B cell (primary cell): ENCODE results near the gene USP2. TPM values are rescaled to one million over a fixed set of nuclear protein-coding genes. Genes with fewer than 3 reads are reported as not detected.

Experiments used
- ATAC-seq: fragments of 200-7000 bp; cut with Tn5 transposase; one replicate; pipeline ENCODE4 v1.10.0; 2021; ENCODE audit warnings: low read depth, mild to moderate bottlenecking, moderate number of reproducible peaks, moderate library complexity
- CTCF ChIA-PET: fragments of 350-600 bp; sonication (Branson Sonifier 250); formaldehyde crosslinking; loops from one replicate; lab custom pipeline; 2021; ENCODE audit warnings: antibody characterized with exemption, inconsistent platforms; lab: Charles Lee
- POLR2A ChIA-PET: fragments of 350-600 bp; sonication (Branson Sonifier 250); formaldehyde crosslinking; loops from one replicate; lab custom pipeline; 2021; ENCODE audit warnings: antibody characterized with exemption; lab: Charles Lee
- DNase-seq: peaks from one replicate; pipeline ENCODE4 v3.0.0; 2013
- H2AFZ ChIP-seq: 2 replicates; pipeline ENCODE4 v1.6.1; 2012; ENCODE audit warnings: mild to moderate bottlenecking, low read depth, low read length; ENCODE audit not compliant: insufficient read depth, poor library complexity, severe bottlenecking
- H3K27ac ChIP-seq, 2 donors: 1 replicate in 1 of 2; 2 replicates in 1 of 2; pipeline ENCODE4 v1.5.1; 2012 to 2013; ENCODE audit warnings: low read length in 2 of 2, mild to moderate bottlenecking in 2 of 2, moderate library complexity in 1 of 2
- H3K27me3 ChIP-seq, 4 experiments: fragments of 200-600 bp in 1 of 4; sonication (generic) in 1 of 4; replicated peaks in 1 of 4; 1 replicate in 2 of 4; 2 replicates in 2 of 4; pipeline versions ENCODE4 v1.6.1 to v1.7.0; 2013 to 2016; ENCODE audit warnings: low read length in 3 of 4, mild to moderate bottlenecking in 2 of 4, mixed read lengths in 1 of 4, moderate library complexity in 1 of 4; ENCODE audit not compliant: insufficient read depth in 4 of 4, control insufficient read depth in 3 of 4; ENCODE audit errors: control extremely low read depth in 1 of 4
- H3K36me3 ChIP-seq, 2 experiments: replicated peaks in 1 of 2; 1 replicate in 1 of 2; 2 replicates in 1 of 2; pipeline versions ENCODE4 v1.6.1 to v1.7.1; 2013; ENCODE audit warnings: low read length in 1 of 2; ENCODE audit not compliant: insufficient read depth in 2 of 2, control insufficient read depth in 1 of 2; ENCODE audit errors: control extremely low read depth in 1 of 2, extremely low read depth in 1 of 2
- H3K4me1 ChIP-seq, 2 donors: fragments of 200-600 bp in 1 of 2; sonication (generic) in 1 of 2; 1 replicate in 1 of 2; 2 replicates in 1 of 2; pipeline versions ENCODE4 v1.5.1 to v1.6.1; 2013 to 2017; ENCODE audit warnings: low read length in 2 of 2; ENCODE audit not compliant: control insufficient read depth in 2 of 2, insufficient read depth in 2 of 2
- H3K4me2 ChIP-seq: replicated peaks from 2 replicates; pipeline ENCODE3; 2012; ENCODE audit warnings: mild to moderate bottlenecking, low read depth, low read length; ENCODE audit not compliant: poor library complexity, severe bottlenecking
- H3K4me3 ChIP-seq, 5 experiments: fragments of 200-600 bp in 1 of 5; sonication (generic) in 1 of 5; 1 replicate in 3 of 5; 2 replicates in 2 of 5; pipeline versions ENCODE4 v1.5.1 to v1.7.0; 2011 to 2016; ENCODE audit warnings: low read length in 4 of 5, mild to moderate bottlenecking in 4 of 5, low read depth in 2 of 5, control low read depth in 1 of 5, moderate library complexity in 1 of 5; ENCODE audit not compliant: insufficient read depth in 1 of 5; ENCODE audit errors: control extremely low read depth in 1 of 5, extremely low read depth in 1 of 5
- H3K79me2 ChIP-seq: fragments of 200-600 bp; sonication (generic); one replicate; pipeline ENCODE4 v1.6.0; 2016; ENCODE audit warnings: low read length; ENCODE audit not compliant: control insufficient read depth, insufficient read depth
- H3K9ac ChIP-seq: fragments of 200-600 bp; sonication (generic); 2 replicates; pipeline ENCODE4 v1.6.1; 2017; ENCODE audit warnings: mild to moderate bottlenecking, low read length, moderate library complexity
- H3K9me3 ChIP-seq, 3 donors: one replicate each; pipeline versions ENCODE4 v1.6.1 to v1.7.1; 2013; ENCODE audit warnings: low read length in 2 of 3; ENCODE audit not compliant: control insufficient read depth in 2 of 3, insufficient read depth in 1 of 3; ENCODE audit errors: control extremely low read depth in 1 of 3
- H4K20me1 ChIP-seq: 2 replicates; pipeline ENCODE4 v1.6.0; 2012; ENCODE audit warnings: mild to moderate bottlenecking, low read length; ENCODE audit not compliant: insufficient read depth, control insufficient read depth, poor library complexity, severe bottlenecking
- H3K27ac Mint-ChIP-seq: one replicate; pipeline ENCODE4 v1.8.0; 2021; ENCODE audit warnings: mixed read lengths
- H3K27me3 Mint-ChIP-seq: one replicate; pipeline ENCODE4 v1.8.0; 2021; ENCODE audit warnings: mixed read lengths
- H3K4me1 Mint-ChIP-seq: one replicate; pipeline ENCODE4 v1.8.0; 2021; ENCODE audit warnings: mixed read lengths
- H3K4me3 Mint-ChIP-seq: one replicate; pipeline ENCODE4 v1.8.0; 2021; ENCODE audit warnings: mixed read lengths
- H3K9me3 Mint-ChIP-seq: one replicate; pipeline ENCODE4 v1.8.0; 2022; ENCODE audit warnings: mixed read lengths; ENCODE audit not compliant: insufficient read depth
- CTCF ChIP-seq: fragments of 200-600 bp; IDR thresholded peaks from one replicate; pipeline ENCODE4 v1.8.0; 2022; ENCODE audit warnings: antibody characterized with exemption, mild to moderate bottlenecking
- EZH2 ChIP-seq: IDR thresholded peaks from 2 replicates; pipeline ENCODE4 v1.6.1; 2012; ENCODE audit warnings: borderline replicate concordance, low read depth, mild to moderate bottlenecking, moderate library complexity, low read length; ENCODE audit not compliant: insufficient read depth, poor library complexity, severe bottlenecking
- WGBS: methylation state at CpG from one replicate; pipeline ENCODE4 v1.1.5; 2013; ENCODE audit warnings: missing lambda C conversion rate; ENCODE audit not compliant: insufficient coverage; 5-methylcytosine and 5-hydroxymethylcytosine counted together
- intact Hi-C: fragments of 100-400 bp; cut with micrococcal nuclease; formaldehyde crosslinking; loops from one replicate; pipeline ENCODE4 v1.10.0; 2022
- polyA plus RNA-seq: library from polyadenylated mRNA; depleted of rRNA; stranded (reverse); fragments of >200 nt; gene quantifications from 2 replicates; pipeline ENCODE4 v1.2.3, GENCODE V29; 2012
- total RNA-seq, 2 donors: library from RNA; stranded (reverse); fragments of 120-200 nt in 1 of 2; gene quantifications; 1 replicate in 1 of 2; 2 replicates in 1 of 2; pipeline versions ENCODE4 v1.2.3 to v1.2.4, GENCODE V29; 2013 to 2022

Gene USP2
- total and polyA plus RNA-seq, 2 donors (not counting 1 experiment from before 2014, with no cell fraction given): 0.09 TPM; not detected in 1

GRCh38 chr11:119373921-119374631 lies 7.4 kb downstream of the USP2 start:
- Mint-ChIP-seq H3K9me3 (no peaks in the 10 kb centered on the region), H3K27me3 (peaks cover 18% of the 10 kb centered on the region), H3K4me3 (no peak overlapping the region), H3K4me1 (no peaks in the 10 kb centered on the region), H3K27ac (no peak overlapping the region)
- DNase-seq: peak; percentile 51
- H3K4me2 ChIP-seq: no peak overlapping the region
- no peak overlapping the region for H2AFZ ChIP-seq
- no peaks in the 10 kb centered on the region for H4K20me1 ChIP-seq
- 57% methylated on average over 2 of the region's 5 CpGs for WGBS
- ChIA-PET CTCF (interaction anchor here (0.6 to 5.5 kb wide), 5 partner anchors 11 to 168 kb away, joined by 3 to 46 read pairs (median 3); no protein-coding TSS in a partner anchor), POLR2A (interaction anchor here (0.6 kb wide), 1 partner anchor 1680 kb away, joined by 4 read pairs; no protein-coding TSS in a partner anchor)
- H3K79me2 ChIP-seq: no peaks in the 10 kb centered on the region
- no peaks in the 10 kb centered on the region for H3K36me3 ChIP-seq
- H3K4me1 ChIP-seq: no peaks in the 10 kb centered on the region
- H3K9me3 ChIP-seq: no peaks in the 10 kb centered on the region
- peaks cover 0 to 10% (median 0%) of the 10 kb centered on the region in 4 experiments for H3K27me3 ChIP-seq
- peak; percentile 53 for ATAC-seq
- H3K27ac ChIP-seq: no peak overlapping the region
- H3K4me3 ChIP-seq: no peak overlapping the region
- intact Hi-C loops: no loop called here
- TF ChIP-seq EZH2: no peak
- peak; percentile 68 for TF ChIP-seq CTCF
- no peak overlapping the region for H3K9ac ChIP-seq
